K562 (cell line): ENCODE results near the gene SLC25A11. TPM values are rescaled to one million over a fixed set of nuclear protein-coding genes. Genes with fewer than 3 reads are reported as not detected.
A peak's percentile ranks its signal among the peaks of the same experiment; 100 is the strongest.

Source experiments
- CHAMP1 ChIP-seq: fragments of 450-650 bp; IDR thresholded peaks from 2 replicates; pipeline ENCODE4 v1.6.1; 2016; ENCODE audit warnings: mild to moderate bottlenecking
- ESRRB ChIP-seq: fragments of 250-450 bp; sonication (Bioruptor Pico); IDR thresholded peaks from 2 replicates; pipeline ENCODE4 v1.5.0; 2020; ENCODE audit warnings: mild to moderate bottlenecking, moderate library complexity, borderline replicate concordance
- MAZ ChIP-seq, 2 experiments: fragments of 450-650 bp in 1 of 2; sonication (generic) in 1 of 2; formaldehyde crosslinking; IDR thresholded peaks in 1 of 2; conservative IDR thresholded peaks in 1 of 2; 2 replicates each; pipeline versions ENCODE4 v1.4.0 to v1.5.0; 2020; ENCODE audit warnings: mild to moderate bottlenecking in 1 of 2, missing genetic modification reagents in 1 of 2
- NFIC ChIP-seq: fragments of 450-650 bp; IDR thresholded peaks from 2 replicates; pipeline ENCODE4 v1.6.1; 2017; ENCODE audit warnings: mild to moderate bottlenecking, inconsistent platforms
- PCBP2 ChIP-seq: fragments of 200-400 bp; formaldehyde crosslinking; IDR thresholded peaks from 2 replicates; pipeline ENCODE4 v1.6.1; 2018; ENCODE audit warnings: low read length, low read depth, mild to moderate bottlenecking, moderate library complexity; ENCODE audit not compliant: poor library complexity, severe bottlenecking
- PRMT5 ChIP-seq: sonication (generic); formaldehyde crosslinking; IDR thresholded peaks from 2 replicates; pipeline ENCODE4 v1.5.0; 2020; ENCODE audit warnings: missing genetic modification reagents
- RB1 ChIP-seq: fragments of 450-650 bp; IDR thresholded peaks from 2 replicates; pipeline ENCODE4 v1.6.1; 2017; ENCODE audit warnings: low read depth, mild to moderate bottlenecking
- ZBTB40 ChIP-seq, 2 experiments: fragments of 450-650 bp in 1 of 2; sonication (generic) in 1 of 2; formaldehyde crosslinking in 1 of 2; IDR thresholded peaks; 2 replicates each; pipeline versions ENCODE4 v1.7.1 to v1.9.0; 2016 to 2022; ENCODE audit warnings: inconsistent platforms in 1 of 2, mild to moderate bottlenecking in 1 of 2, missing genetic modification reagents in 1 of 2
- ZNF282 ChIP-seq: sonication (generic); formaldehyde crosslinking; IDR thresholded peaks from 2 replicates; pipeline ENCODE4 v1.8.1; 2023; ENCODE audit warnings: missing genetic modification reagents
- ZNF639 ChIP-seq, 2 experiments: fragments of 200-800 bp in 1 of 2; sonication (Bioruptor generic) in 1 of 2; sonication (generic) in 1 of 2; formaldehyde crosslinking in 1 of 2; IDR thresholded peaks in 1 of 2; conservative IDR thresholded peaks in 1 of 2; 2 replicates each; pipeline versions ENCODE4 v1.5.0 to v1.6.1; 2016 to 2020; ENCODE audit warnings: missing compliant biosample characterization in 1 of 2, missing genetic modification characterization in 1 of 2, missing genetic modification reagents in 1 of 2
- polyA plus RNA-seq, 8 experiments: library from polyadenylated mRNA; depleted of rRNA in 4 of 8; stranded (reverse) in 5 of 8; unstranded in 3 of 8; fragments of >200 nt; fragmentation: Nextera tagmentation in 2 of 8; fragmentation: Illumina TruSeq in 1 of 8; extraction: Ambion mirVana in 2 of 8; extraction: Trizol in 1 of 8; gene quantifications; 2 replicates each; pipeline versions ENCODE4 v1.2.1 to v1.2.3, GENCODE V29; 2011 to 2014; ENCODE audit warnings: inconsistent platforms in 1 of 8, missing spikeins in 1 of 8
- total RNA-seq, 7 experiments: library from RNA; depleted of rRNA in 6 of 7; stranded (reverse); fragments of >200 nt in 6 of 7; fragmentation: Illumina TruSeq in 2 of 7; extraction: Trizol in 2 of 7; gene quantifications; 2 replicates each; pipeline versions ENCODE4 v1.2.1 to v1.2.3, GENCODE V29; 2011 to 2021; ENCODE audit warnings: low replicate concordance in 1 of 7
- TF ChIP-seq, protein P1 (sequence below): fragments of 200-800 bp; sonication (Bioruptor generic); IDR thresholded peaks from 2 replicates; pipeline ENCODE4 v1.6.1; 2017; ENCODE audit warnings: missing genetic modification characterization, missing compliant biosample characterization

SLC25A11 gene
- total and polyA plus RNA-seq, 9 of the 15 experiments (the other 6 are each of a cell fraction or from before 2014, with no cell fraction given), result 3.1 to 56.7 (median 32.9) TPM

GRCh38 chr17:4950746-4951204 is 10.9 kb upstream of the SLC25A11 start, which contains the start of gene ENO3 (continued):
- TF ChIP-seq ZBTB40 (IDR thresholded peaks at IDR 0.05), result no peak; the same call in 1 of the 2 replicates
- no peak for TF ChIP-seq ZBTB40 (CRISPR knock-in tag; IDR thresholded peaks at IDR 0.05)
- TF ChIP-seq NFIC, result peak; percentile 73
- no peak for TF ChIP-seq PCBP2
- TF ChIP-seq, protein P1, sequence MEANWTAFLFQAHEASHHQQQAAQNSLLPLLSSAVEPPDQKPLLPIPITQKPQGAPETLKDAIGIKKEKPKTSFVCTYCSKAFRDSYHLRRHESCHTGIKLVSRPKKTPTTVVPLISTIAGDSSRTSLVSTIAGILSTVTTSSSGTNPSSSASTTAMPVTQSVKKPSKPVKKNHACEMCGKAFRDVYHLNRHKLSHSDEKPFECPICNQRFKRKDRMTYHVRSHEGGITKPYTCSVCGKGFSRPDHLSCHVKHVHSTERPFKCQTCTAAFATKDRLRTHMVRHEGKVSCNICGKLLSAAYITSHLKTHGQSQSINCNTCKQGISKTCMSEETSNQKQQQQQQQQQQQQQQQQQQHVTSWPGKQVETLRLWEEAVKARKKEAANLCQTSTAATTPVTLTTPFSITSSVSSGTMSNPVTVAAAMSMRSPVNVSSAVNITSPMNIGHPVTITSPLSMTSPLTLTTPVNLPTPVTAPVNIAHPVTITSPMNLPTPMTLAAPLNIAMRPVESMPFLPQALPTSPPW (CRISPR knock-in tag), result peak; percentile 42; the same call in 1 of the 2 replicates
- TF ChIP-seq MAZ (CRISPR knock-in tag; conservative IDR thresholded peaks at IDR 0.05 in 1 of 2, IDR thresholded peaks at IDR 0.05 in 1 of 2), result peak in 1 of 2 experiments; percentile 1; a peak in 1 of 4 replicates
- TF ChIP-seq ZNF282 (CRISPR knock-in tag), result no peak
- no peak for TF ChIP-seq PRMT5 (CRISPR knock-in tag)
- TF ChIP-seq ZNF639 (CRISPR knock-in tag; conservative IDR thresholded peaks at IDR 0.05 in 1 of 2, IDR thresholded peaks at IDR 0.05 in 1 of 2), result no peak
- no peak for TF ChIP-seq ESRRB (CRISPR knock-in tag)
- no peak for TF ChIP-seq CHAMP1
- TF ChIP-seq RB1, result no peak
